ENCODE results near the gene MSH5.
"Not testable (repeated sequence)": the region's sequence is repeated elsewhere in the genome, so short reads cannot be mapped to it uniquely, and the experiment has no call there.

The MSH5 gene

GRCh38 chr6:31801031-31801927 is 61.5 kb downstream of the MSH5 start:
- DNase-seq (ENCODE audit: low read depth) = not testable (repeated sequence)

GRCh38 chr6:31805939-31806469 is 66.2 kb downstream of the MSH5 start:
- no peak for DNase-seq (ENCODE audit: low read depth)

GRCh38 chr6:31806470-31807272 is 66.9 kb downstream of the MSH5 start, which contains the start of gene LSM2:
Gene LSM2 (minus strand): TSS chr6:31806966. CDS start chr6:31806757, 209 bp downstream.
- peak; percentile 94 for DNase-seq (ENCODE audit: low read depth)

- DNase-seq (ENCODE audit: low read depth) = not testable (repeated sequence)
Observed at GRCh38 chr6:31808599-31808998, 68.8 kb downstream of the MSH5 start.

GRCh38 chr6:31811645-31812044 is 71.8 kb downstream of the MSH5 start:
- no peak for DNase-seq (ENCODE audit: low read depth)

Data from stromal cell of bone marrow (primary cell).